DMS114 treated with DMSO at 0.1 percent for 48 hours (cell line): ENCODE results near the gene ZNF354C.

Experiments
- DNase-seq: peaks from one replicate; lab custom pipeline; 2025; ENCODE audit not compliant: unreplicated experiment; lab: John Stamatoyannopoulos, UW

ZNF354C gene

GRCh38 chr5:179113945-179114641 is 53.9 kb downstream of the ZNF354C start:
- DNase-seq, result no peak

GRCh38 chr5:179114756-179115155 is 54.6 kb downstream of the ZNF354C start:
- DNase-seq, result no peak

- DNase-seq, result no peak
These were observed 55.1 kb downstream of the ZNF354C start for GRCh38 chr5:179115307-179115706.

GRCh38 chr5:179115845-179116524 is 55.8 kb downstream of the ZNF354C start:
- DNase-seq, result no peak

- DNase-seq, result no peak
These were observed 58.2 kb downstream of the ZNF354C start for GRCh38 chr5:179118338-179118737.

- DNase-seq, result no peak
These were observed 58.7 kb downstream of the ZNF354C start for GRCh38 chr5:179118756-179119414.

GRCh38 chr5:179119415-179120170 is 59.4 kb downstream of the ZNF354C start:
- DNase-seq, result no peak

- no peak for DNase-seq
These were observed 60.3 kb downstream of the ZNF354C start for GRCh38 chr5:179120421-179120861.

GRCh38 chr5:179120951-179121666 is 60.9 kb downstream of the ZNF354C start:
- DNase-seq, result no peak

- no peak for DNase-seq
These were observed 61.5 kb downstream of the ZNF354C start for GRCh38 chr5:179121667-179122111.

- no peak for DNase-seq
These were observed 62.4 kb downstream of the ZNF354C start for GRCh38 chr5:179122411-179123108.

GRCh38 chr5:179123109-179123426 is 62.9 kb downstream of the ZNF354C start:
- DNase-seq, result no peak

- DNase-seq, result no peak
These were observed 63.5 kb downstream of the ZNF354C start for GRCh38 chr5:179123491-179124272.

GRCh38 chr5:179124273-179124852 is 64.2 kb downstream of the ZNF354C start:
- no peak for DNase-seq

- no peak for DNase-seq
These were observed 64.9 kb downstream of the ZNF354C start for GRCh38 chr5:179124853-179125788.

GRCh38 chr5:179125789-179126505 is 65.8 kb downstream of the ZNF354C start:
- DNase-seq, result no peak

- no peak for DNase-seq
These were observed 66.4 kb downstream of the ZNF354C start for GRCh38 chr5:179126506-179126991.
